Stimulated activated CD8-positive, alpha-beta memory T cell treated with anti-CD3 and anti-CD28 coated beads, Interleukin-15, amount 100 ng/mL, for 1 hour (primary cell): ENCODE results near the gene MRPL19.

Experiments
- DNase-seq: peaks from one replicate; pipeline ENCODE4 v3.0.0-alpha.2; 2020; ENCODE audit warnings: low read depth

The MRPL19 gene

GRCh38 chr2:75736276-75736675, 89.7 kb downstream of the MRPL19 start:
- DNase-seq: no peak

- no peak for DNase-seq
These were observed 91.4 kb downstream of the MRPL19 start for GRCh38 chr2:75737961-75738360.
